ENCODE measurements around the gene ACAT1.

ACAT1 gene

DNA sequence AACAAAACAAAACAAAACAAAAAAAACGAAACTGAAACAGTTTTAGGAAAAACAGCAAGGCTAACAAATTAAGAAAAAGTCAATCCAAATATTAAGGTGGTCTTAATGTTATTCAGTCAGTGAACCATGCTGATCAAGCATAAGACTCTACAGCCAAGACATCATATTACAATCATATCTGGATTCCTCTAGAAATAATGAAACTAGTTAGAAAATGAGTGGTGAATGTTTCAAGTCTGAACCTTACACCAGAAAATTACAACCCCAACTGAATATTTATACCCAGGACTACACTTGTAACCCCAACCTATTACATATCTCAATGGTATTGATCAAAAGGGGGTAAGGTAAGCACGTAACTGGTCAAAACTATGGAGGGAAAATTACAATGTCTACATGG, 48.8 kb downstream of the ACAT1 start:
- H3K4me3 ChIP-seq (replicated peaks; ENCODE audit: low read depth, low read length), result no peak overlapping the region
- no peak for DNase-seq (ENCODE audit: extremely low read depth, low read depth)
- TF ChIP-seq, protein P1, sequence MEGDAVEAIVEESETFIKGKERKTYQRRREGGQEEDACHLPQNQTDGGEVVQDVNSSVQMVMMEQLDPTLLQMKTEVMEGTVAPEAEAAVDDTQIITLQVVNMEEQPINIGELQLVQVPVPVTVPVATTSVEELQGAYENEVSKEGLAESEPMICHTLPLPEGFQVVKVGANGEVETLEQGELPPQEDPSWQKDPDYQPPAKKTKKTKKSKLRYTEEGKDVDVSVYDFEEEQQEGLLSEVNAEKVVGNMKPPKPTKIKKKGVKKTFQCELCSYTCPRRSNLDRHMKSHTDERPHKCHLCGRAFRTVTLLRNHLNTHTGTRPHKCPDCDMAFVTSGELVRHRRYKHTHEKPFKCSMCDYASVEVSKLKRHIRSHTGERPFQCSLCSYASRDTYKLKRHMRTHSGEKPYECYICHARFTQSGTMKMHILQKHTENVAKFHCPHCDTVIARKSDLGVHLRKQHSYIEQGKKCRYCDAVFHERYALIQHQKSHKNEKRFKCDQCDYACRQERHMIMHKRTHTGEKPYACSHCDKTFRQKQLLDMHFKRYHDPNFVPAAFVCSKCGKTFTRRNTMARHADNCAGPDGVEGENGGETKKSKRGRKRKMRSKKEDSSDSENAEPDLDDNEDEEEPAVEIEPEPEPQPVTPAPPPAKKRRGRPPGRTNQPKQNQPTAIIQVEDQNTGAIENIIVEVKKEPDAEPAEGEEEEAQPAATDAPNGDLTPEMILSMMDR (IDR thresholded peaks at IDR 0.05; ENCODE audit: low read depth, low read length, missing control alignments), result no peak

DNA sequence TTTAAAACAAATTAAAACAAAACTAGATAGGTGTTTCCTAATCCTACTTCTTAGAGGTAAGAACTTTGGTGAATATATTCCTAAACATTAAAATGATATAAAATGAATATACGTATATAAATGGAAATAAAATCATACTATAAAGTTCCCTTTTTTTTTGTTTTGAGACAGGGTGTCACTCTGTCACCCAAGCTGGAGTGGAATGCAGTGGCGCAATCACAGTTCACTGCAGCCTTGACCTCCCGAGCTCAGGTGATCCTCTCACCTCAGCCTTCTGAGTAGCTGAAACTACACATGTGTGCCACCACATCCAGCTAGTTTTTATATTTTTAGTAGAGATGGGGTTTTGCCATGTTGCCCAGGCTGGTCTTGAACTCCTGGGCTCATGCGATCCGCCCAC, 56.2 kb downstream of the ACAT1 start:
- DNase-seq (ENCODE audit: extremely low read depth, low read depth), result no peak
- no peak overlapping the region for H3K4me3 ChIP-seq (replicated peaks; ENCODE audit: low read depth, low read length)
- TF ChIP-seq, protein P1 (IDR thresholded peaks at IDR 0.05; ENCODE audit: low read depth, low read length, missing control alignments), result no peak

DNA sequence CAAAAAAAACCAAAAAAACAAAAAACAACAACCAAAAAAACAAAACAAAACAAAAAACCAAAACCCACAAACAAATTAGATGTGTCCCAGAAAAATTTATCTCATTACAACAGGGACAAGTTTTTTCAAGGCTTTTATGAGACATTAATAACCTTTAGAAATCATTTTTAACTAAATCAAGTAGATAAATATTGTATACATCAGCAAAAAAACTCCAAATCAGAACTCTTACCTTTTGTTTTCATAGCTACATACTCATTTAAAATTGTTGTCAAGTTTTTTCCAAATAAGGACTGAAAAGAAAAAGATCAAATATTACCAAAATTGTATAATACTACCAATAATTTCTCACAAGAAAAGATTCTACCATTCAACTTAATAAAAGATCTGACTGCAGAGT, 72.4 kb downstream of the ACAT1 start:
- no peak overlapping the region for H3K4me3 ChIP-seq (replicated peaks; ENCODE audit: low read depth, low read length)
- no peak for DNase-seq (ENCODE audit: extremely low read depth, low read depth)
- TF ChIP-seq, protein P1 (IDR thresholded peaks at IDR 0.05; ENCODE audit: low read depth, low read length, missing control alignments), result no peak

DNA sequence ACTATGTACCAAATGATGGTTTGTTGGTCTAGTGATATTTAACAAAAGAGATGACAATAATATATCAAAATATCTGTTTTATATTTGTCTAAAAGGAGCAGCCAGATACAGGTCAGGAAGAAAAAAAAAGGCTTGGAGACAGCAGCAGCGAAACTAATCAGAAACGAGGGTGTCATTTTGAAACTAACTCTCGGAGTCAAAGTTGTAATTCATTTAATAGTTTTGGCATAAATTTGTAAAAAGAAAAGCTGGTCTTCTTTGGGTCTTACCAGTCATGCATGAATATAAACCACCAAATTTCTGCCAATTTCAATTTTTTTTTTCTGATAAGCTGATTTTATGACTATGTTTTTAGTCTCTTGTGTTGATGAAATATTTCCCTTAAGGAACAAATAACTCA, 75.5 kb downstream of the ACAT1 start:
- TF ChIP-seq, protein P1 (IDR thresholded peaks at IDR 0.05; ENCODE audit: low read depth, low read length, missing control alignments), result no peak
- DNase-seq (ENCODE audit: extremely low read depth, low read depth), result no peak
- H3K4me3 ChIP-seq (replicated peaks; ENCODE audit: low read depth, low read length), result no peak overlapping the region

Measured in HFF-Myc (cell line).